Measurements from ENCODE around the gene SYCP3. TPM values are rescaled to one million over a fixed set of nuclear protein-coding genes. Genes with fewer than 3 reads are reported as not detected.
A peak's percentile ranks its signal among the peaks of the same experiment; 100 is the strongest.

Gene SYCP3
- total and polyA plus RNA-seq, 2 of the 13 experiments (the other 11 are each of a cell fraction or from before 2014, with no cell fraction given) = not detected

DNA sequence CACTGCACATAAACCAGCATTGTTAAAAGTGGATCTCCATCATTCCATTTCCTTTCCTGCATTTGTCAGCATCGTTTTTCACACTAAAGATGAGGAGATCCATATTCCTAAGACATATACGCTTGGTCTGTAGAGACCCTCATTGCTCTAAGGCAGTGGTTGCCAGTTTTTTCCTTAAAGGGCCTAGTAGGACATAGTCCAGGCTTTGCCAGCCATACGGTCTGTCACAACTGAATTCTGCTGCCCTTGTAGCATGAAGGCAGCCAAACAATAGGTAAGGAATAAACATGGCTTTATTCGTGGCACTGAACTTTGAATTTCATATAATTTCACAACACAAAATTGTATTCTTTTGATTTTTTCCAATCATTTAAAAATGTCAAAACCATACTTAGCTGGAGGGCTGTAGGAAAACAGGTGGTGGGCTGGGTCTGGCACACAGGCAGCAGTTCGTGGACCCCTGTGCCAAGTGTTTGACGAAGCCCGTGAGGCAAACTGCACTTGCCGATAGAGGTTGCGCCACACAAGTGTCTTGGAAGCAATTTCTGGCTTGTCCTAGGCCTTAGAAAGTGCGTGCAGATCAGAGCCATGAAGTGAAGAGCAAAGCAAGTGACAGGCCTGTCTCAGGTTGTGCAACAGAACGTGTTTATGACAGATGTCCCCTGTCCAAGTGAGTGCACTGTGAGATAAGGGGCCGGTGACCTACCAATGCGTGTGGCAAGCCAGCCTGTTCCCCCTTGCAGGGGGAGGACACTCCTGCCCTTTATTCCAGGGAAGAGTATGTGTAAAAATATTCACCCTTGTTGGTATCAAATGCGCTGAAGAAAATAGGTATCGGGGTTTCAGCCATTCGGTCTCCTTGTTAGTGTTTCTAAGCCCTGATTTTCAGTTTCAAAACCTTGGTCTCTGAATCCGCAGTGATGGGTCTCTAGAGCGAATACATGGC lies 42.7 kb downstream of the SYCP3 start (continued):
- TF ChIP-seq, protein P1, sequence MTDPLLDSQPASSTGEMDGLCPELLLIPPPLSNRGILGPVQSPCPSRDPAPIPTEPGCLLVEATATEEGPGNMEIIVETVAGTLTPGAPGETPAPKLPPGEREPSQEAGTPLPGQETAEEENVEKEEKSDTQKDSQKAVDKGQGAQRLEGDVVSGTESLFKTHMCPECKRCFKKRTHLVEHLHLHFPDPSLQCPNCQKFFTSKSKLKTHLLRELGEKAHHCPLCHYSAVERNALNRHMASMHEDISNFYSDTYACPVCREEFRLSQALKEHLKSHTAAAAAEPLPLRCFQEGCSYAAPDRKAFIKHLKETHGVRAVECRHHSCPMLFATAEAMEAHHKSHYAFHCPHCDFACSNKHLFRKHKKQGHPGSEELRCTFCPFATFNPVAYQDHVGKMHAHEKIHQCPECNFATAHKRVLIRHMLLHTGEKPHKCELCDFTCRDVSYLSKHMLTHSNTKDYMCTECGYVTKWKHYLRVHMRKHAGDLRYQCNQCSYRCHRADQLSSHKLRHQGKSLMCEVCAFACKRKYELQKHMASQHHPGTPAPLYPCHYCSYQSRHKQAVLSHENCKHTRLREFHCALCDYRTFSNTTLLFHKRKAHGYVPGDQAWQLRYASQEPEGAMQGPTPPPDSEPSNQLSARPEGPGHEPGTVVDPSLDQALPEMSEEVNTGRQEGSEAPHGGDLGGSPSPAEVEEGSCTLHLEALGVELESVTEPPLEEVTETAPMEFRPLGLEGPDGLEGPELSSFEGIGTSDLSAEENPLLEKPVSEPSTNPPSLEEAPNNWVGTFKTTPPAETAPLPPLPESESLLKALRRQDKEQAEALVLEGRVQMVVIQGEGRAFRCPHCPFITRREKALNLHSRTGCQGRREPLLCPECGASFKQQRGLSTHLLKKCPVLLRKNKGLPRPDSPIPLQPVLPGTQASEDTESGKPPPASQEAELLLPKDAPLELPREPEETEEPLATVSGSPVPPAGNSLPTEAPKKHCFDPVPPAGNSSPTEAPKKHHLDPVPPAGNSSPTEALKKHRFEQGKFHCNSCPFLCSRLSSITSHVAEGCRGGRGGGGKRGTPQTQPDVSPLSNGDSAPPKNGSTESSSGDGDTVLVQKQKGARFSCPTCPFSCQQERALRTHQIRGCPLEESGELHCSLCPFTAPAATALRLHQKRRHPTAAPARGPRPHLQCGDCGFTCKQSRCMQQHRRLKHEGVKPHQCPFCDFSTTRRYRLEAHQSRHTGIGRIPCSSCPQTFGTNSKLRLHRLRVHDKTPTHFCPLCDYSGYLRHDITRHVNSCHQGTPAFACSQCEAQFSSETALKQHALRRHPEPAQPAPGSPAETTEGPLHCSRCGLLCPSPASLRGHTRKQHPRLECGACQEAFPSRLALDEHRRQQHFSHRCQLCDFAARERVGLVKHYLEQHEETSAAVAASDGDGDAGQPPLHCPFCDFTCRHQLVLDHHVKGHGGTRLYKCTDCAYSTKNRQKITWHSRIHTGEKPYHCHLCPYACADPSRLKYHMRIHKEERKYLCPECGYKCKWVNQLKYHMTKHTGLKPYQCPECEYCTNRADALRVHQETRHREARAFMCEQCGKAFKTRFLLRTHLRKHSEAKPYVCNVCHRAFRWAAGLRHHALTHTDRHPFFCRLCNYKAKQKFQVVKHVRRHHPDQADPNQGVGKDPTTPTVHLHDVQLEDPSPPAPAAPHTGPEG (CRISPR knock-in tag; IDR thresholded peaks at IDR 0.05) = no peak
- TF ChIP-seq, protein P2, sequence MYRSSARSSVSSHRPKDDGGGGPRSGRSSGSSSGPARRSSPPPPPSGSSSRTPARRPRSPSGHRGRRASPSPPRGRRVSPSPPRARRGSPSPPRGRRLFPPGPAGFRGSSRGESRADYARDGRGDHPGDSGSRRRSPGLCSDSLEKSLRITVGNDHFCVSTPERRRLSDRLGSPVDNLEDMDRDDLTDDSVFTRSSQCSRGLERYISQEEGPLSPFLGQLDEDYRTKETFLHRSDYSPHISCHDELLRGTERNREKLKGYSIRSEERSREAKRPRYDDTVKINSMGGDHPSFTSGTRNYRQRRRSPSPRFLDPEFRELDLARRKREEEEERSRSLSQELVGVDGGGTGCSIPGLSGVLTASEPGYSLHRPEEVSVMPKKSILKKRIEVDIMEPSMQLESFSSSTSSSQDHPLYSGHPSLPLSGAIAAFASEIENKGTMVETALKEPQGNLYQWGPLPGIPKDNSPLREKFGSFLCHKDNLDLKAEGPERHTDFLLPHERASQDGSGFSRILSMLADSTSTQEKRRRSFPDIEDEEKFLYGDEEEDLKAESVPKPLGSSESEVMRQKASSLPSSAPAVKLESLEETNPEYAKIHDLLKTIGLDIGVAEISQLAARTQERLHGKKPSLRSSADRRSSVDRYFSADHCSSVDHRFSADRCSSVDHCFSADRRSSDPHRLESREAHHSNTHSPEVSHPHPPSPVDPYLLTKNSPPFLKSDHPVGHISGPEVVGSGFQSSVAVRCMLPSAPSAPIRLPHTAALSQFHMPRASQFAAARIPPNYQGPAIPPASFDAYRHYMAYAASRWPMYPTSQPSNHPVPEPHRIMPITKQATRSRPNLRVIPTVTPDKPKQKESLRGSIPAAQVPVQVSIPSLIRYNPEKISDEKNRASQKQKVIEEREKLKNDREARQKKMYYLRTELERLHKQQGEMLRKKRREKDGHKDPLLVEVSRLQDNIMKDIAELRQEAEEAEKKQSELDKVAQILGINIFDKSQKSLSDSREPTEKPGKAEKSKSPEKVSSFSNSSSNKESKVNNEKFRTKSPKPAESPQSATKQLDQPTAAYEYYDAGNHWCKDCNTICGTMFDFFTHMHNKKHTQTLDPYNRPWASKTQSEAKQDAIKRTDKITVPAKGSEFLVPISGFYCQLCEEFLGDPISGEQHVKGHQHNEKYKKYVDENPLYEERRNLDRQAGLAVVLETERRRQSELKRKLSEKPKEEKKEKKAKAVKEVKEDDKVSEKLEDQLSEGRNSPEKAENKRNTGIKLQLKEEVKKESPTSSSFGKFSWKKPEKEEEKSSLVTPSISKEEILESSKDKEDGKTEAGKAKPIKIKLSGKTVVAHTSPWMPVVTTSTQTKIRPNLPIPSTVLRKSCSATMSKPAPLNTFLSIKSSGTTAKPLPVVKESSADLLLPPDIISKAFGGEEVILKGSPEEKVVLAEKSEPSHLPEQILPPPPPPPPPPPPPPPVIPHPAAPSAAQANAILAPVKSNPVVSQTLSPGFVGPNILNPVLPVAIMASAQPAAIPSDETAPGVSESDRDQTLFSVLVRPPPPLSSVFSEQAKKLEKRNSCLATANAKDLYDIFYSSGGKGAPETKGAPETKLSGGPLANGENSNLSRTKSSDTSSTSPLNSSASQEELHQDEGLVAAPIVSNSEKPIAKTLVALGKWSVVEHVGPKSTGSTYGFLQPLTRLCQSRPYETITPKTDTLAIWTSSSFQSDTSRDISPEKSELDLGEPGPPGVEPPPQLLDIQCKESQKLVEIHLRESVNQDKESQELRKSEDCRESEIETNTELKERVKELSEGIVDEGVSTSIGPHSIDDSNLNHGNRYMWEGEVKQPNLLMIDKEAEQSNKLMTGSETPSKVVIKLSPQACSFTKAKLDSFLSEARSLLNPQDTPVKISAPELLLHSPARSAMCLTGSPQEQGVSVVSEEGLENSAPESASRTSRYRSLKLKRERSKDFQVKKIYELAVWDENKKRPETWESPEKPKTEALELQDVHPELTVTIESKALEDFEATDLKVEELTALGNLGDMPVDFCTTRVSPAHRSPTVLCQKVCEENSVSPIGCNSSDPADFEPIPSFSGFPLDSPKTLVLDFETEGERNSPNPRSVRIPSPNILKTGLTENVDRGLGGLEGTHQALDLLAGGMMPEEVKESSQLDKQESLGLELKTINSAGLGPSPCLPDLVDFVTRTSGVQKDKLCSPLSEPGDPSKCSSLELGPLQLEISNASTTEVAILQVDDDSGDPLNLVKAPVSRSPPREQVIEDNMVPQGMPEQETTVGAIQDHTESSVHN (CRISPR knock-in tag; IDR thresholded peaks at IDR 0.05) = no peak
- TF ChIP-seq TEAD3 (CRISPR knock-in tag; optimal IDR thresholded peaks at IDR 0.05; ENCODE audit: borderline replicate concordance) = peak; percentile 41
- no peak for TF ChIP-seq CHD2 (IDR thresholded peaks at IDR 0.05; ENCODE audit: low read depth, low read length)
- TF ChIP-seq BORCS8-MEF2B (CRISPR knock-in tag; IDR thresholded peaks at IDR 0.05) = no peak
- no peak for TF ChIP-seq KLF9 (CRISPR knock-in tag; IDR thresholded peaks at IDR 0.05; ENCODE audit: low read depth)
- TF ChIP-seq RFX3 (CRISPR knock-in tag; IDR thresholded peaks at IDR 0.05) = no peak
- peak; percentile 23; the same call in 1 of the 2 replicates for TF ChIP-seq SIX4 (CRISPR knock-in tag; IDR thresholded peaks at IDR 0.05)
- no peak for TF ChIP-seq ZNF550 (CRISPR knock-in tag; IDR thresholded peaks at IDR 0.05; ENCODE audit: borderline replicate concordance)
- no peak for TF ChIP-seq POGZ (CRISPR knock-in tag; IDR thresholded peaks at IDR 0.05)
- TF ChIP-seq PPARG (CRISPR knock-in tag; conservative IDR thresholded peaks at IDR 0.05) = 0 out of 2 replicates have a peak, but pooled peaks have one; percentile 7
- TF ChIP-seq PRPF4 (IDR thresholded peaks at IDR 0.05; ENCODE audit: low read depth, low read length, poor library complexity, severe bottlenecking) = no peak
- TF ChIP-seq, protein P3, sequence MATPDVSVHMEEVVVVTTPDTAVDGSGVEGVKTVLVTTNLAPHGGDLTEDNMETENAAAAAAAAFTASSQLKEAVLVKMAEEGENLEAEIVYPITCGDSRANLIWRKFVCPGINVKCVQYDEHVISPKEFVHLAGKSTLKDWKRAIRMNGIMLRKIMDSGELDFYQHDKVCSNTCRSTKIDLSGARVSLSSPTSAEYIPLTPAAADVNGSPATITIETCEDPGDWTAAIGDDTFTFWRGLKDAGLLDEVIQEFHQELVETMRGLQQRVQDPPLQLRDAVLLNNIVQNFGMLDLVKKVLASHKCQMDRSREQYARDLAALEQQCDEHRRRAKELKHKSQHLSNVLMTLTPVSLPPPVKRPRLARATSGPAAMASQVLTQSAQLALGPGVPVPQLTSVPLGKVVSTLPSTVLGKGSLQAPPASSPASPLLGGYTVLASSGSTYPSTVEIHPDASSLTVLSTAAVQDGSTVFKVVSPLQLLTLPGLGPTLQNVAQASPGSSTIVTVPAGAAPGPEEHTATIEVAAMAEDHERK (CRISPR knock-in tag; IDR thresholded peaks at IDR 0.05; ENCODE audit: low read depth) = no peak
